ENCODE measurements around the gene DIP2A.
"Not testable (repeated sequence)": the region's sequence is repeated elsewhere in the genome, so short reads cannot be mapped to it uniquely, and the experiment has no call there.

The DIP2A gene

DNA sequence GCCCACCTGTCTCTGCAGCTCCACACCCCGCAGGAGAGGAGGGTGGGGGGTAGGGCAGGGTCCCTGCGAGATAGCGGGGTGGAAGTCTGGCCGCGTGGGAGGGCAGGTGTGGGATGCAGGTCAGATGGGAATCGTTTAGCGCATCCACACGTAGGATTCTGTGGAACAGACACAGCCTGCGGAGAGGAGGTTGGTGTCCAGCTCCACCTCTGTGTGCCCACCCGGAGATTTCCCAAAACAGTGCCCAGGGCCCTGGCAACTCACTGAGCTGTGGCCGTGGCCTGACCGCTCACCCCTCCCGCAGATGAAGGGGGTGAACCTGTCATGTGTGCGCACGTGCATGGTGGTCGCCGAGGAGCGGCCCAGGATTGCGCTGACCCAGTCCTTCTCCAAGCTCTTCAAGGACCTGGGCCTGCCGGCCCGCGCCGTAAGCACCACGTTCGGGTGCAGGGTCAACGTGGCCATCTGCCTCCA lies 99.3 kb downstream of the DIP2A start:
- no peak for DNase-seq

DNA sequence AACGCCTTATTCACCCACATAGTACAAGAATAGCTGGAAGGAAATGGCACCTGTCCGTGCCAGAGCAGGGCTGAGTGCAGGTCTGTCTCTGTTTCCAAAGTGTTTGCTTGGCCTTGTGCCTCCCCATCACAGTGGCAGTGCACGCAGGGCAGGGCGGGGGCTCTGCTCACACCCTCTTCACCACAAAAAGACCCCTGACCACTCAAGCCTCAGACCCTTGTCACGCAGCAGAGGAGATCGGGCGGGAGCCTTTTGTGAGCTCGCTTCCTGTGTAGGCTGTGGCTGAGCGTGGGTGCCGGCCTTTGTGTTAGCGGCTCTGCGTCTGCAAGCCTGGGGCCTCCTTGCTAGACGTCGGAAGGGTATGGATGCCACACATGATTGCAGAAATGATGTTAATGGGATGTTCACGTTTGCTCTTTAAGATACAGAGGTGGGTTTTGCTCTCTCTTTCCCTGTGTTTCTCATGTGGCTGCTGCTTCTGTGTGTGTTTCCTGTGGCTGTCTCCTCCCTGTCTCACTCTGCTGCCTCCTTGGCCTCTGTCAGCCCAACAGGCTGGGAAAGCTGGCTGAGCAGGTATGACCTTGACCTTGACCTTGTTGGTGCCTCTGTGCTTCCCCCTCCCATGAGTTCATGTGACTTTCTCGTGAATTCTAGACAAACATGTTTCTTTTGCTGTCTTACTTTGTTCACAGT lies 100.7 kb downstream of the DIP2A start:
- DNase-seq = no peak

DNA sequence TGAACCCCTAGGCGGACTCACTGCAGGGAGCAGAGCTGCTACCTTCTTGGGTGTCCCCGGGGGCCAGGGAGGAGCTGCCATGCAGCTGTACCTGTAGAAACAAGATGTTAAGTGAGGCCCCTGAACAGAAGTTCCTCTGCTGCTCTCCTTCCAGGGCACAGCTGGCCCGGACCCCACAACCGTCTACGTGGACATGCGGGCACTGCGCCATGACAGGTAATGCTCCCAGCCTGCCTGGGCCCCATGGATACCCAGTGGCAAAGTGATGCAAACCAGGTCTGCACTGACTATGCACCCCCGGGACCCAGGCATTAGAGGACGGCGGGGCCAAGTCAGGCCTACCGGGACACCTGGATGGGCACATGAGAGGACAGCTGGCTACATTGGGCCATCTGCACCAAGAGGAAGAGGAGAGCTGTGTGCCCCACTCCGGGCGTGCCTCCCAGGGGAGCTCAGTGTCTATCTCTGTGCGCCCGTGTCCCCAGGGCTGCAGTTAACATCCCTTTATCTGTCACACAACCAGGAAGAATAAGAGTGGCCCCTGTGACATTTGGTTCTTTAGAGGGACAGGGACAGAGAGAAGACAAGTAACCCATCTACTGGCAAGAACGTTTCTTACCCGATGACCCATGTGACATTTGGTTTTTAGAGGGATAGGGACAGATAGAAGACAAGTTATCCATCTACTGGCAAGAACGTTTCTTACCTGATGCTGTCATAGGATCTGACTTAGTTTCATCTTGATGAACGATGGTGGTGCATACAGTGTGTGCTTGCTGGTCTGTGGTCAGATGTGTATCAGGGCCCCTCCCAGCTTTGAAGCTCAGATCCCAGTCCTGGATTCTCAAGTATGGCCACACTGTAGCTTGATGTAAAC lies 102.1 kb downstream of the DIP2A start:
- DNase-seq = no peak

DNA sequence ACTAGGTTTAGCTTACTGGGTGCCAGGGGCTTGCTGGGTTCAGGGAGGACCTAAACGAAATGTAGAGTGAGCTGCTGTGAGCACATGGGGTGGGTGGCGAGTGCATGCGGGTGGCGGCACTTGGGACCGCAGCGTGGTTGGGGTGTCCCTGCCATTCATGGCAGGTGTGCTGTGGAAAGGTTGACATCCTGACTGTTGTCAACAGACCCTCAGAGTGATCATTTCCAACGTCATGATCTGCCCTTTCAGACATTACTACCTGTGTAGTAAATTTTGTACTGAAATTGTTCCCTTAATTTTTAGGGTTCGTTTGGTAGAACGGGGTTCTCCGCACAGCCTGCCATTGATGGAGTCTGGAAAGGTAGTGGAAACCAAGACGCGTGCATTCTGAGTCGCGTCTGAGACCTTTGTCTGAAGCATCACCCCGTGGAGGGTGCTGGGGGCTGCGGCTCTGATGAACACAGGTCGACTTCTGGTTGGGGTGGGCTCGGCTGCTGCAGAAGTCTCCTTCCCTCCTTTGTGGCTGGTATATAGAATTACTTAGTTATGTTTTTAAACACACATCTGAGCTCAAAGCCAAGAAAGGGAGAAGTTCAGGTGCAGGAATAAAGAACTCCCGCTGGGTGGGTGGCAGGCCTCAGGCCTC lies 102.9 kb downstream of the DIP2A start:
- no peak for DNase-seq

DNA sequence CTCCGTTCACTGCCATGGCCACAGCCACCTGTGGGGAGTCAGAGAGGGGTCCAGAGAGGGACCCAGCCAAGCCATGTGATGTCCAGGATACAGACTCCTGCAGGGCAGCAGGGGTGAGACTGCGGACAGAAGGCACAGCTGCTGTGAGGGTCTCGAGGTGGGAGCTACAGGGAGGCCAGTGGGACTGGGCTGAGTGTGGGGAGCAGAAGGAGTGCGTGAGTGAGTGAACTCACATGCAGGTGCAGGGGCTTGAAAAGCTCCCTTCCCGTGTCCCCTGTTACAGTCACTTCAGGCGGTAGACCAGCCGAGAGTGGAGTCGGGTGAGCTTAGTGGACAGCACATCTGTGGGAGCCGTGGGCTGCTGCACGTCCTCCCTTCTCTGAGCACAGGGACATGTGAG lies 103.8 kb downstream of the DIP2A start:
- DNase-seq = no peak

DNA sequence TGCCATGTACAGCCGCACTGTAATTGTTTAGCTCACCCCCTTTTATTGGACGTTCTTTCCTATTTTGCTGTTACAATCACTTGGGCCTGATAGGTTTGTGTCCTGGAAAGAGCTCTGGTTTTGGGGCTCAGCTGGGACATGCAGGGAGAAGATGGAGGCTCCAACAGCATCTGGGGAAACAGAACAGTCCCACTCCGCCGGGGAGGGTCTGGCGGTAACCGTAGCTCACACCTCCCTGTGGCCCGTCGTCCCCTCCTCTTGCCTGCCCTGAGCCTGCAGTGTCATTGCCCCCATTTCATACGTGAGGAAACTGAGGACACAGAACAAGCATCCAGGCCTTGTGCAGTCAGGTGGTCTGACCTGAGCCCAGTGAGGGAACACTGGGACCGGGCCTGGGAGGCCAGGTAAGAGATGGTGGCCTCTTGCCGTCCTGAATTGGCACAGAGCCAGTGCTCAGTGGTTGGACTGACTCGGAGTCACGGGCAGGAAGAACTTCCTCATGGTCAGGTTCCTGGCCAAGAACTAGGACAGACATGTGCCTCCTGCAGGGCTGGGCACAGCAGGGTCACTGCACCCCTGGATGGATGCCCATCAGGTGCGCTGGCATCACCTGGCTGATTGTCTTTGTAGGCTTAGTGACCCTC lies 104.4 kb downstream of the DIP2A start:
- DNase-seq = no peak

DNA sequence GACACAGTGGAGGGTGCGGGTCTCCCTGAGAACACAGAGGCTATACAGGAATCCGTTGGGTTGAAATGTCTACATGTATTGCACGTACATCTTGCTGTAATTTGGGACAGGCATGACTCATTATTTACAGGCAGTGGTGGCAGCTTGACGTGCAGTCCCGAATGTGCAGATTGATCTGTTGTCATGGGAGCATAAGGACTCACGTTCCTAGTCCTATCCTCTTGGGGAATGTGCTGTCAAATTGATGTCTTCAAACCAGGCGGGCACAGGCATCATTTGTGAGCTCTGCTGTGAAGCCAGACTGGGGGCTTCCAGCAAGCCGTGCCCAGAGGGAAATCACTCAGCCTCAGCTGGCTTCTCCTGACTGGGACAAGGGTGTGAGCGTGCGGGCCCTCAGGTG lies 105.7 kb downstream of the DIP2A start:
- DNase-seq = peak; percentile 72

DNA sequence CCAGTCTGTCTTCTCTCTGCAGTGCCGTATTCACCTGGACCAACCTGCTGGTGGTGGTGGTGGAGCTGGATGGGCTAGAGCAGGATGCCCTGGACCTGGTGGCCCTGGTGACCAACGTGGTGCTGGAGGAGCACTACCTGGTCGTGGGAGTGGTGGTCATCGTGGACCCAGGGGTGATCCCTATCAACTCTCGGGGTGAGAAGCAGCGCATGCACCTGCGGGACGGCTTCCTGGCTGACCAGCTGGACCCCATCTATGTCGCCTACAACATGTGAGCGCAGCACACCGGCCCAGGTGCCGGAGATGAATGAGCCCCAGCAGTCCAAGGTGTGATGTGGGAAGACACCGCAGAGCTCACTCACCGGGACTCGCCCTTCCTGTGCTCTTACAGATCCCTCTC lies 108.7 kb downstream of the DIP2A start:
- no peak for DNase-seq

DNA sequence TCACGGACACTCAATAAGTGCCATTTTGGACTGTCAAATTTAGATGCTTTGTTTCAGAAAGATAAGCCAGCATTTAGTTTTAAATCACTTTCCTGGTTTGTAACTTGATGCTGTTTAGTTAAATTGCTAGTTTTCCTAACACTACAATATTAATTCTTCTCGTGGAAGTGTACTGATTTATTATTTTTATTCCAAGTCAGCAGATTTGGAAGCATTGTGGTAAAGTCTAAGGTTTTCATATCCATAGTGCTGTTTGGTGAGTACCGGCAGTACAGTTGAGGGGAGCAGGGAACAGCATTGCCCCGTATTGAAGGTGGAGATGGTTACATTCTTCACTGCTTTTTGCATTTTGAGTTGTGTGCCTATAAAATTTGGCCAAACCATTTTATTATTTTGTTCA lies 109.9 kb downstream of the DIP2A start:
- no peak for DNase-seq

DNA sequence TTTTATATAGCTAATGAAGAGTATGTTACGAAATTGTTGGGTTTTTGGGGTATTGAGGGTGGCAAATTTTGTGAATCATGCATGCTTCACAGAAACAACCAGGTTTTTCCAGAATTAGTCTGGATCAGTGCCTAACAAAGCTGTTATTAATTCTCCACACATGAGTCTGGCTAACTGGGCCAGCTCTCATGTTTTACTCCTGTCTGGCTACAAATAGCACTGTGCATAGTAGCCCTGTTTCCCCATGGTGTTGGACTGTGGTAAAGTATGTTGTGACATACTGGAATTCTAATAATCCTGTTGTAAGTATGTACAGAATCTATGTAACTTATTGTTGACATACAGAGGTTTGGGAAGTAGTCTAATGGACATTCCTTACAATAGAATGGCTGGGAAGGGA lies 110.4 kb downstream of the DIP2A start:
- peak; percentile 74 for DNase-seq

DNA sequence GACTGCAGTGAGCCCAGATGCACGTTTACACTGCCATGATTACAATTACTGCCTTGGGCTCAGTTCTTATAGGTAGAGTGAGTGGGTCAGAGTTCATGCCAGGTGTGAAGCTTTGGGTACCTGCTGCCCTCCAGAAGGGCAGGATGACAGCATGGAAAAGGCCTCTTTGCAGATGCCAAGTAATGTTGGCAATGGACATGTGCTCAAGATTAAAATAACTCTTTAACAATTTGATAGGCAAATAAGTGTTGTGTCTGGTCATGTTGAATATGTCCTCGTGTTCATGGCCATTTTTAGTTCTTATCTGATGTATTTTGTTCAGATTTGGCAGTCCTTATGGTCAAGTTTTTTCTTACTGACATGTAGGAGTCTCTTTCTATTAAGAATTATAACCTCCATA lies 111.4 kb downstream of the DIP2A start:
- DNase-seq = no peak

DNA sequence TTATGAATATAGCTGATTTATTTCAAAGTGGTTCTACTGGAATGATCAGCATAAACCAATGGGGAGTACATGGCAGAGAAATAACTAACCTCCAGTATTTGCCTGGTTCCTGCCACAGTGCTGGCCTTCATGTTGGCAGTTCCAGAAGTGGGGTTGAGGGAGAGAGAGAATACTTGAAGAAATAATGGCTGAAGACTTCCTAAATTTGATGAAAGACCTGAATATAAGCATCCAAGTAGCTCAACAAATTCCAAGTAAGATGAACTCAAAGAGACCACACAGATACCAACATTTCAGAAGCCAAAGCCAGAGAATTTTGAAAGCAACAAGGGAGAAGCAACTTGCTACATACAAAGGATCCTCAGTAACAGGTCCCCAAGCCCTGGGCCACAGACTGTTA lies 111.9 kb downstream of the DIP2A start:
- no peak for DNase-seq

DNA sequence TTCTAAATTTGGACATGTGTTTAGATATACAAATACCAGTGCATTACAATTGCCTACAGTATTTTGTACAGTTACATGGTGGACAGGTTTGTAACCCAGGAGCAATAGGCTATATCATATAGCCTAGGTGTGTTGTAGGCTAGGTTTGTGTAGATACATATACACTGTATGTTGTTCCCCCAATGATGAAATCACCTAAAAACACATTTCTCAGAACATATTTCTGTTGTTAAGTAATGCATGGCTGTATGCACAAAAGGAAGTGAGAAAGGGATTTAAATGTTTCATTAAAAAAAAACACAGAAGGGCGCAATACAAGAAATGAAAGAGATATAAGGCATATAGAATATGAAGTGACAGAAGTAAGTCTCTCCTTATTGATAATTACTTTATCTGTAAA lies 114.2 kb downstream of the DIP2A start:
- no peak for DNase-seq

DNA sequence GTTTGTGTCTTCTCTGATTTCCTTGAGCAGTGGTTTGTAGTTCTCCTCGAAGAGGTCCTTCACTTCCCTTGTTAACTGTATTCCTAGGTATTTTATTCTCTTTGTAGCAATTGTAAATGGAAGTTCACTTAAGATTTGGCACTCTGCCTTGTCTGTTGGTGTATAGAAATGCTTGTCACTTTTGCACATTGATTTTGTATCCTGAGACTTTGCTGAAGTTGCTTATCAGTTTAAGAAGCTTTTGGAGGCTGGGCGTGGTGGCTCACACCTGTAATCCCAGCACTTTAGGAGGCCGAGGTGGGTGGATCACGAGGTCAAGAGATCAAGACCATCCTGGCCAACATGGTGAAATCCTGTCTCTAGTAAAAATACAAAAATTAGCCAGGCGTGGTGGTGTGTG lies 119.1 kb downstream of the DIP2A start:
- DNase-seq = not testable (repeated sequence)

DNA sequence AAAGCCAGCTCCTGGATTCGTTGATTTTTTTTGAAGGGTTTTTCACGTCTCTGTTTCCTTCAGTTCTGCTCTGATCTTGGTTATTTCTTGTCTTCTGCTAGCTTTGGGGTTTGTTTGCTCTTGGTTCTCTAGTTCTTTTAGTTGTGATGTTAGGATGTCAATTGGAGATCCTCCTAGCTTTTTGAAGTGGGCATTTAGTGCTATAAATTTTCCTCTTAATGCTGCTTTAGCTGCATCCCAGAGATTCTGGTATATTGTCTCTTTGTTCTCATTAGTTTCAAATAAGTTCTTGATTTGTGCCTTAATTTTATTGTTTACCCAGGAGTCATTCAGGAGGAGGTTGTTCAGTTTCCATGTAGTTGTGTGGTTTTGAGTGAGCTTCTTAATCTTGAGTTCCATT lies 120.7 kb downstream of the DIP2A start:
- not testable (repeated sequence) for DNase-seq

DNA sequence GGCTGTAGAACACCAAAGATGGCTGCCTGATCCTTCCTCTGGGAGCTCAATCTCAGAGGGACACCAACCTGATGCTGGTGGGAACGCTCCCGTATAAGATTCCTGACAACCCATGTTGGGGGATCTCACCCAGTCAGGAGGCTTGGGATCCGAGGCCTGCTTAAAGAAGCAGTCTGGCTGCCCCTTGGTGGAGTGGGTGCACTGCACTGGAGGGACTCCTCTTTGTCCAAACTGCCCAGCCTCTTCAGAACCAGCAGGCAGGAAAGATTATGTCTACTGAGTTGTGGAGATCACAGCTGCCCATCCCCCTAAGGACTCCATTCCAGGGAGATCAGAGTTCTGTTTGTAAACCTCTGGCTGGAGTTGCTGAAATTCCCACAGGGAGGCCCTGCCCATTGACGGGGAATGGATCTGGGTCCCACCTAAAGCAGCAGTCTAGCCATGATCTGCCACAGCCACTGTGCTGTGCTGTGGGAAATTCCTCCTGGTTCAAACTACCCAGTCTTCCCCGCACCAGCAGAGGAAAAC lies 123.2 kb downstream of the DIP2A start:
- no peak for DNase-seq

DNA sequence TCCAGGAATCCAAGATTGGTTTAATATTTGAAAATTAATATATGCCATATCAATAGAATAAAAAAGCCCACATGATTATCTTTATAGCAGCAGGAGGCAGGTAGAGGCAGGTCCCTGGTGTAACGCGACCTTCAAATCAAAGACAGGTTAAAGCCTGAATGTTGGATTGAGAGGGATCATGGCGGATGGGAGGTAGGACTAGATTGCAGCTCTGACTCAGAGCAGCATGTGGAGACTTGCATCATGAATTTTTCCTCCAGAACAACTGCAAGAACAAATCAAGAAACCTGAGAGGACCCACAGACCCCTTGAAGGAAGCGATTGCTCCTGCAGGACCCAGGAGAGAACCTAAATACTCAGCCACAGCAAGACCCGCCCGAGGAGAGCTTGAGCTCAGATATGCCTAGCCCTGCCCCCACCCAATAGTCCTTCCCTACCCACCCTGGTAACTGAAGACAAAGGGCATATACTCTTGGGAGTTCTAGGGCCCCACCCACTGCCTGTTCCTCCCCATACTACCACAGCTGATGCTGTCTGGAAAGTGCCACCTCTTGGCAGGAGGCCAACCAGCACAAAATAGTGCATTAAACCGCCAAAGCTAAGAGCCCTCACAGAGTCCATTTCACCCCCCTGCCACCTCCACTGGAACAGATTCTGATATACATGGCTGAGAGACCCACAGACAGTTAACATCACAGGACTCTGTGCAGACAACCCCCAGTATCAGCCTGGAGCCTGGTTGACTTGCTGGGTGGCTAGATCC lies 126.7 kb downstream of the DIP2A start:
- no peak for DNase-seq

DNA sequence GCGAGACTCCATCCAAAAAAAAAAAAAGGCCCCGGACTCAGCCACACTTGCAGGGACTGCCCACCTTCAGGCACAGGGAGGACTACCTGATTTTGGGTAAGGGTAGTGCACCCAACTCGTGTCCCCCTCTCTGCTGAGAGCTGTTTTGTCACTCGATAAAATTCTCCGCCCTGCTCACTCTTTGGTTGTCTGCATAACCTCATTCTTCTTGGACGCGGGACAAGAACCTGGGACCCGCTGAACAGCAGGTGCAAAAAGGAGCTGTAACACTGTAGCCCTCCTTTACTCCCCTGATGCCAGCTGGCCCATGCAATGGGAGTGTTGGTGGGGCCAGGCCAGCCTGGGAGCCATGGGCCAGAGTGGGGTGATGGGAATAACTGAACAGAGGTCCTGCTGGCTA lies 135.6 kb downstream of the DIP2A start:
- DNase-seq = no peak

DNA sequence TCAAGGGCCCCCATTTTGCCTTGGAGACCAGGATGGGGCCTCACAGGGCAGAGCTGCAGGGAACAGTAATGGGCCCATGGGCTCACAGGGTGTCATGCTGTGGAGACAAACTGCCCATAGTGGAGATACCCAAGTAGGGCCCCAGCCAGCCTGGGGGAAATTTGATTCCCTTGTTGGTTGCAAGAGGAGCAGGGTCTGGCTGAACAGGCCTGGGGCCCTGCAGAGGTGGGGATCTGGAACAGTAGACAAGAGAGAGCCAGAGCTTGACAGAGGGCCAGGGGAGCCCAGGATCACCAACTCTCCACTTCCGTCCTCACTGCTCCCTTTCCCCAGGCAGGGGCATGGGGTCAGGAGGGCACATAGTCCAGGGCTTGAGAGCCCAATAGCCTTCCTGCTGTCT lies 137.5 kb downstream of the DIP2A start:
- DNase-seq = no peak

DNA sequence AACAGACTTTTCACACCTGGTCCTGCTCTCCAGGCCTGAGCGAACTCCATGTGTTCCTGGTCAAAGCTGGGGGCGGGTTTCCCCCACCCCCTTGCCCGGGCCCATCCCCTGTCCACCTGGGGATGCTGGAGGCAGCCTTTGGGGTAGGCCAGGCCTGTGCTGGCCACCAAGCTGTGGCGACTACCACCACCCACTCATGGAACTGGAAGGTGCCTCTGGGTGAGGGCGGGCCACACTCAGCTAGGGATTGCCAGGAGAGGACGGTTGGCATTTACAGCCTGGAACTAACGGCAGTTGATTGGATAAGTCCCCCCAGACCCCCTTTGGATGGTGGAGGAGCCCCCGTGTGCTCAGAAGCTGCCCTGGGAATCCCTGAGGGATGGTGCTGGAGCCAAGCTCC lies 138.3 kb downstream of the DIP2A start:
- DNase-seq = no peak

DNA sequence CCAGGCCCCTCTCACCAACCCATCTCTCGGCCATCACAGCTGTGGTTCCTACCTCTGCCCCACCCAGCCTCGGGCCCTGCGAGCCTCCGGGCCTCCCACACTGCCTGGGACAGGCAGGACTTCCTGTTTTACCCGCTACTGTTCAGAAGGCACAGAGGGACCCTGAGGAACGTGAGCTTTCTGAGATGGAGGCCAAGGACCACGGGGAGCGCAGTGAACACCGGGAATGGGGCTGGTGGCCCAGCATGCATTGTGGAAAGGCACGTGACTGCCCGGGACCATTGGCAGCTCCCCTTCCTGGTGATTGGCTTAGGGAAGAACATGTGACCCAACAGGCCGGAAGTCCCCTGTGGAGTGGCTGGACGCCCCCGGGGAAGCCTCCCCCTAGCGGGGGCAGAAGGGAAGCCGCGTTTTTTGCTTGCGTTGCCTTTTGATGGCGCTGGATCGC lies 139.2 kb downstream of the DIP2A start:
- no peak for DNase-seq
